CD4-positive, alpha-beta T cell (primary cell): ENCODE data around the gene THADA. TPM values are rescaled to one million over a fixed set of nuclear protein-coding genes. Genes with fewer than 3 reads are reported as not detected.
A peak's percentile ranks its signal among the peaks of the same experiment; 100 is the strongest.

Experiments
- ATAC-seq: fragments of 200-7000 bp; cut with Tn5 transposase; one replicate; pipeline ENCODE4 v1.10.0; 2022; ENCODE audit warnings: mild to moderate bottlenecking; ENCODE audit not compliant: poor library complexity
- CTCF ChIA-PET: fragments of 350-600 bp; sonication (Branson Sonifier 250); formaldehyde crosslinking; loops from one replicate; lab custom pipeline; 2021; ENCODE audit warnings: antibody characterized with exemption, inconsistent platforms; lab: Charles Lee
- POLR2A ChIA-PET: fragments of 350-600 bp; sonication (Branson Sonifier 250); formaldehyde crosslinking; loops from one replicate; lab custom pipeline; 2021; ENCODE audit warnings: antibody characterized with exemption, inconsistent platforms; lab: Charles Lee
- DNase-seq, 14 experiments: peaks; one replicate each; pipeline ENCODE4 v3.0.0-alpha.2; 2013 to 2020; ENCODE audit warnings: mixed read lengths in 2 of 14
- H3K27ac ChIP-seq, 2 donors: one replicate each; pipeline versions ENCODE4 v1.5.1 to v1.7.0; 2013; ENCODE audit warnings: low read length in 2 of 2, low read depth in 1 of 2, mild to moderate bottlenecking in 1 of 2
- H3K27me3 ChIP-seq, 2 experiments: 1 replicate in 1 of 2; 2 replicates in 1 of 2; pipeline versions ENCODE4 v1.6.1 to v1.7.0; 2013; ENCODE audit warnings: low read length in 2 of 2, control low read depth in 1 of 2, mild to moderate bottlenecking in 1 of 2, moderate library complexity in 1 of 2; ENCODE audit not compliant: insufficient read depth in 2 of 2, control insufficient read depth in 1 of 2
- H3K36me3 ChIP-seq: one replicate; pipeline ENCODE4 v1.6.1; 2013; ENCODE audit warnings: low read length, control low read depth; ENCODE audit not compliant: insufficient read depth
- H3K4me1 ChIP-seq: one replicate; pipeline ENCODE4 v1.6.1; 2013; ENCODE audit warnings: low read length, control low read depth; ENCODE audit not compliant: insufficient read depth
- H3K4me3 ChIP-seq: one replicate; pipeline ENCODE4 v1.5.1; 2013; ENCODE audit warnings: mild to moderate bottlenecking, low read length, moderate library complexity
- H3K9me3 ChIP-seq, 2 experiments: 1 replicate in 1 of 2; 2 replicates in 1 of 2; pipeline versions ENCODE4 v1.6.1 to v1.7.0; 2013; ENCODE audit warnings: low read length in 2 of 2, mild to moderate bottlenecking in 2 of 2, control low read depth in 1 of 2, moderate library complexity in 1 of 2; ENCODE audit not compliant: control insufficient read depth in 1 of 2, insufficient read depth in 1 of 2
- H3K27ac Mint-ChIP-seq: one replicate; pipeline ENCODE4 v1.8.0; 2020; ENCODE audit warnings: mixed read lengths
- H3K27me3 Mint-ChIP-seq: one replicate; pipeline ENCODE4 v1.8.0; 2021; ENCODE audit warnings: mixed read lengths
- H3K36me3 Mint-ChIP-seq: one replicate; pipeline ENCODE4 v1.8.0; 2021; ENCODE audit warnings: low read depth, mixed read lengths
- H3K4me1 Mint-ChIP-seq: one replicate; pipeline ENCODE4 v1.8.0; 2021; ENCODE audit warnings: low read depth, mixed read lengths
- H3K4me3 Mint-ChIP-seq: one replicate; pipeline ENCODE4 v1.8.0; 2020; ENCODE audit warnings: mild to moderate bottlenecking, mixed read lengths
- H3K9me3 Mint-ChIP-seq: one replicate; pipeline ENCODE4 v1.8.0; 2020; ENCODE audit warnings: mixed read lengths
- CTCF ChIP-seq: fragments of 200-600 bp; IDR thresholded peaks from one replicate; pipeline ENCODE4 v1.8.0; 2022; ENCODE audit warnings: antibody characterized with exemption, mild to moderate bottlenecking
- intact Hi-C, 2 experiments: fragments of 100-400 bp; cut with DNase I in 1 of 2; cut with micrococcal nuclease in 1 of 2; formaldehyde crosslinking; loops; one replicate each; pipeline versions ENCODE4 v1.15.1 to v1.9.0; 2023 to 2025; cut with DNase I, micrococcal nuclease
- total RNA-seq, 174 experiments: library from RNA in 2 of 174; stranded (reverse) in 2 of 174; gene quantifications; one replicate each; pipeline ENCODE4 v1.2.3 and lab custom pipeline; 2021 to 2026

Gene THADA
- total RNA-seq, 2 experiments from 2014 or later, result 29.3 to 32.9 TPM

DNA sequence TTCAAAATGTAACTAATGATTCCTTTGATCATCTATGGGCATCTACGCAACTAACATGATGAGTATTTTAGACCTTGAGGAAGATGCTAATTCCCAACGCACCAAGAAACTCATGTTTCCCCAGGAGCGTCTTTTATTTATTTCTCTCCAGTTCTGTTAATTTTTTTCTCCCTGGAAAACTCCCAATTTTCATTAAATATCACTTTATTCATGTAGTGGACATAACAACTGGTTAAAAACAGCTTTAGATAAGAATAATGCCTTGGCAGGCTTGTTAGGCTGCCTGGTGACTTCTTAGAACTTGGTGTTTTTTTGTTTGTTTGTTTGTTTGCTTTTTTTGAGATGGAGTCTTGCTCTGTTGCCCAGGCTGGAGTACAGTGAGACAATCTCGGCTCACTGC, 306.5 kb downstream of the THADA start:
- Histone ChIP-seq H3K4me1 (no peaks in the 10 kb centered on the region), H3K36me3 (peaks cover 72% of the 10 kb centered on the region), H3K9me3 (peaks cover 10 to 12% of the 10 kb centered on the region in 2 experiments), H3K27me3 (no peaks in the 10 kb centered on the region), H3K27ac (no peak overlapping the region), H3K4me3 (no peak overlapping the region)
- ATAC-seq (no peak), DNase-seq (no peak)
- H3K27ac Mint-ChIP-seq, result no peak overlapping the region
- CTCF ChIA-PET, result no interaction called here
- H3K4me3 Mint-ChIP-seq, result no peak overlapping the region
- TF ChIP-seq CTCF, result no peak
- POLR2A ChIA-PET, result no interaction called here
- no peaks in the 10 kb centered on the region for H3K27me3 Mint-ChIP-seq
- peaks cover 4% of the 10 kb centered on the region for H3K4me1 Mint-ChIP-seq
- intact Hi-C loops, result no loop called here
- H3K36me3 Mint-ChIP-seq, result peaks cover 94% of the 10 kb centered on the region
- H3K9me3 Mint-ChIP-seq, result peaks cover 3% of the 10 kb centered on the region

- ATAC-seq (no peak), DNase-seq (peak in 2 of 14 experiments; percentile 17 to 30)
- Histone ChIP-seq H3K27me3 (no peaks in the 10 kb centered on the region), H3K27ac (no peak overlapping the region), H3K36me3 (peaks cover 78% of the 10 kb centered on the region), H3K4me1 (no peaks in the 10 kb centered on the region), H3K4me3 (no peak overlapping the region), H3K9me3 (peaks cover 12 to 17% of the 10 kb centered on the region in 2 experiments)
- Mint-ChIP-seq H3K4me1 (no peaks in the 10 kb centered on the region), H3K27me3 (no peaks in the 10 kb centered on the region), H3K27ac (no peak overlapping the region), H3K4me3 (no peak overlapping the region), H3K9me3 (peaks cover 3% of the 10 kb centered on the region), H3K36me3 (peaks cover 95% of the 10 kb centered on the region)
- ChIA-PET CTCF (no interaction called here), POLR2A (no interaction called here)
- no peak for TF ChIP-seq CTCF
- intact Hi-C loops, result no loop called here
Measured at GRCh38 chr2:43288417-43289305, 307.2 kb downstream of the THADA start.

DNA sequence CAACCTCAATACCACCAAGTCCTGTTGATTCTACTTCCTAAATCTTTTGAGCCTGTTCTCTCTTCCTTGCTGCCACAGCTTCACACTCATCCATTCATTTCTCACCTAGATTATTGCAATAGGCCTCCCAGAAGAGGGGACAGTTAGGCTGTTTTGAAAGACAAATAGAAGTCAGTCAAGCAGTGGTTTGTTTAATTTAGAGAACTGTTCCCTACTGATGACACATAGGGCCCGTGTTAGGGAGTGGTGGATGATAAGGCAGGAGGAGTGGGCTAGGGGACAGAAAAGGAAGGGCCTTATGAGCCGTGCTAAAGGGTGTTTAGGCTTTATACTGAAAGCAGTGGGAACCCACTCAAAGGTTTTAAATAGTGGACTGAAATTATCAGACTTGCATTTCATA, 309.9 kb downstream of the THADA start:
- H3K36me3 ChIP-seq, result peaks cover 84% of the 10 kb centered on the region

More for the DNA sequence above, 309.9 kb downstream of the THADA start:
- no peaks in the 10 kb centered on the region for H3K27me3 Mint-ChIP-seq
- Histone ChIP-seq H3K4me3 (no peak overlapping the region), H3K27ac (no peak overlapping the region), H3K4me1 (no peaks in the 10 kb centered on the region), H3K9me3 (peaks cover 12 to 17% of the 10 kb centered on the region in 2 experiments), H3K27me3 (no peaks in the 10 kb centered on the region)
- H3K9me3 Mint-ChIP-seq, result peaks cover 3% of the 10 kb centered on the region
- DNase-seq (no peak), ATAC-seq (no peak)
- ChIA-PET CTCF (no interaction called here), POLR2A (no interaction called here)
- no peaks in the 10 kb centered on the region for H3K4me1 Mint-ChIP-seq
- no peak overlapping the region for H3K4me3 Mint-ChIP-seq
- no peak overlapping the region for H3K27ac Mint-ChIP-seq
- peaks cover 95% of the 10 kb centered on the region for H3K36me3 Mint-ChIP-seq
- intact Hi-C loops, result no loop called here
- TF ChIP-seq CTCF, result no peak
